HG03469 (cell line): ENCODE data around the gene LLGL2.

ENCODE experiments used
- ATAC-seq: cut with Tn5 transposase; IDR thresholded peaks from one replicate; pipeline ENCODE4 v1.9.1; 2021; ENCODE audit warnings: mild to moderate bottlenecking, moderate library complexity, moderate number of reproducible peaks; ENCODE audit not compliant: unreplicated experiment

LLGL2 gene

GRCh38 chr17:75611851-75612429 is 86.4 kb downstream of the LLGL2 start:
- no peak for ATAC-seq

GRCh38 chr17:75612906-75613626 is 87.6 kb downstream of the LLGL2 start:
- ATAC-seq: no peak

- ATAC-seq: no peak
Observed at GRCh38 chr17:75614006-75614405, 88.5 kb downstream of the LLGL2 start.

- no peak for ATAC-seq
Observed at GRCh38 chr17:75614556-75615270, 89.2 kb downstream of the LLGL2 start.

GRCh38 chr17:75615301-75615700 is 89.8 kb downstream of the LLGL2 start:
- no peak for ATAC-seq

- ATAC-seq: no peak
Observed at GRCh38 chr17:75616521-75617122, 91.1 kb downstream of the LLGL2 start.

GRCh38 chr17:75617218-75617617 is 91.7 kb downstream of the LLGL2 start:
- ATAC-seq: no peak

GRCh38 chr17:75617675-75618074 is 92.2 kb downstream of the LLGL2 start:
- ATAC-seq: no peak

GRCh38 chr17:75619506-75620431 is 94.3 kb downstream of the LLGL2 start:
- no peak for ATAC-seq

GRCh38 chr17:75621489-75621888 is 96.0 kb downstream of the LLGL2 start:
- ATAC-seq: no peak

- no peak for ATAC-seq
Observed at GRCh38 chr17:75622076-75622475, 96.6 kb downstream of the LLGL2 start.

GRCh38 chr17:75622771-75623273 is 97.3 kb downstream of the LLGL2 start:
- ATAC-seq: no peak

GRCh38 chr17:75623386-75623785 is 97.9 kb downstream of the LLGL2 start:
- ATAC-seq: no peak

- ATAC-seq: no peak
Observed at GRCh38 chr17:75624021-75624420, 98.5 kb downstream of the LLGL2 start.
